Panc1 (cell line): Measurements from ENCODE around the gene PCCA.

Source experiments
- CTCF ChIP-seq: fragments of 450-650 bp; IDR thresholded peaks from 2 replicates; pipeline ENCODE4 v1.5.1; 2017; ENCODE audit warnings: mild to moderate bottlenecking
- POLR2AphosphoS5 ChIP-seq: IDR thresholded peaks from 2 replicates; pipeline ENCODE4 v1.6.1; 2012; ENCODE audit warnings: mild to moderate bottlenecking, low read depth, low read length, moderate library complexity
- REST ChIP-seq, 2 experiments: IDR thresholded peaks; 2 replicates each; pipeline ENCODE4 v1.6.1; 2011 to 2012; ENCODE audit warnings: low read depth in 2 of 2, control low read depth in 1 of 2, low read length in 1 of 2, mild to moderate bottlenecking in 1 of 2, moderate library complexity in 1 of 2; ENCODE audit not compliant: insufficient read depth in 1 of 2

- TF ChIP-seq CTCF (no peak), REST (IDR thresholded peaks at IDR 0.05; ENCODE audit: insufficient read depth in 1 of 2, low read depth in 2 of 2, low read length in 1 of 2) (no peak), POLR2AphosphoS5 (no peak)
These were observed 235.0 kb downstream of the PCCA start for GRCh38 chr13:100323937-100324336.
